HG03575 (cell line): Measurements from ENCODE around the gene MOCOS.
"Not testable (repeated sequence)": the region's sequence is repeated elsewhere in the genome, so short reads cannot be mapped to it uniquely, and the experiment has no call there.

Experiments
- ATAC-seq: cut with Tn5 transposase; IDR thresholded peaks from one replicate; pipeline ENCODE4 v1.9.1; 2021; ENCODE audit not compliant: unreplicated experiment, insufficient number of reproducible peaks, low FRiP score; ENCODE audit errors: extremely low read depth

The MOCOS gene

DNA sequence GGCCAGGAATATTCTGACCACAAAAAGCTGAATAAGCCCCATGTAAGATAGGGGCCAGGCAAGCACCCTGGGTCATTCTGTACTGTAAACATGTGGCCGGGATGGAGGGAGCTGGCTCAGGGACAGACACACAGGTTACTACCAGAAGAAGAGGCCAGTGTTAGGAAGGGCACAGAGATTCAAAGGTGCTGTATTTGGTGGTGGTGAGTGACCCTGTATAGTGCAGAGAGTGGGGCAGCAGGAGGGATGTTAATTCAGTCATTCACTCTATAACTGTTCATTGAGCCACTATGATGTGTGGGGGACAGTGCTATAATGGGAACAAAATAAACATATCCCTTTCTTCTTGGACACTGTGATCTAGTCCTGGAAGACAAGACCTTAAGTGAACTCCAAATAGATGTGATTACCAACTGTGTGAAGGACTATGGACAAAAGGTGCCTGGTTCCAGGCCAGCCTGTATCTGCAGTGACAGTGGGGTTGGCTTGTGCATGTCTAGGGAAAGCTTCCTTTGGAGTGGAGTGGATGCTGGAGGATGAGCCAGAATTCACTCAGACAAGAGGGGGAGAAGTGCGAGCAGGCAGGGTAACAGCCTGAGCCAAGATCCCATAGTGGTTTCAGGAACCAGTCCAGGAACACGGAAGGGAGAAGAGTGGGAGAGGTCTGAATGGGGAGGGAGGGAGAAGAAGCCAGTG lies 8.3 kb downstream of the MOCOS start:
- no peak for ATAC-seq

DNA sequence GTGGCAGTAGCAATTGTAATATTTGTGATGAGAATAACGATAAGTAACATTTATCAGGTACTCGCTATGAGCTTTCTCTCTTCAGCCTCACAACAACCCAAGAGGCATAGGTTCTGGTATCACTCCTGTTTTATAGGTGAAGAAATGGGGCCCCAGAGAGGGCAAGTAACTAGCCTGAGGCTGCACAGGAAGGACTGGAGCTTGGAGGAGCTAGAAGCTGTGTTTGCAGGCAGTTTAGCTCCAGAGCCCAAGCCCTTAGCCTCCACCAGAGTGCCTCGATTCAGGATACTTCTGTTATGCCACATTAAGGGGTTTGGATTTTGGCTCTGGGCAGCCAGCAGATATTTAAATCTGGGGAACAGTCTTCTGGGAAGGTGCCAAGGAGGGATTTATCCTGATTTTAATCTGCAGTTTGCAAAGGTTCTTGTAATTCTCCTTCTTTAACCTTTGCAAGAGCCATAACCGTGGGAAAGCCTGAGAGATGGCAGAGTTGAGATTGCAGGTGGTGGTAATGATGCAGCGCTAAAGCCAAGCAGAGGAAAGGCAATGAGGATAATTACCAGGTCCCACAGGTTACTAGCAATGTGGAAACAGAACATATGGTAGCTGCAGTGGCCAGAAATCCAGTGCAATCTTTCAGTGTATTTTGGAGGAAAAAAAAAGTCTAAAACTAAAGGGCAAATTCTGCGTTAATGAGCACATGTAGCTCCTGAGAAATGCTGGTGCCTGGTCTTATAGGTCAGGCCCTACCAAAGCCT lies 9.1 kb downstream of the MOCOS start:
- no peak for ATAC-seq

DNA sequence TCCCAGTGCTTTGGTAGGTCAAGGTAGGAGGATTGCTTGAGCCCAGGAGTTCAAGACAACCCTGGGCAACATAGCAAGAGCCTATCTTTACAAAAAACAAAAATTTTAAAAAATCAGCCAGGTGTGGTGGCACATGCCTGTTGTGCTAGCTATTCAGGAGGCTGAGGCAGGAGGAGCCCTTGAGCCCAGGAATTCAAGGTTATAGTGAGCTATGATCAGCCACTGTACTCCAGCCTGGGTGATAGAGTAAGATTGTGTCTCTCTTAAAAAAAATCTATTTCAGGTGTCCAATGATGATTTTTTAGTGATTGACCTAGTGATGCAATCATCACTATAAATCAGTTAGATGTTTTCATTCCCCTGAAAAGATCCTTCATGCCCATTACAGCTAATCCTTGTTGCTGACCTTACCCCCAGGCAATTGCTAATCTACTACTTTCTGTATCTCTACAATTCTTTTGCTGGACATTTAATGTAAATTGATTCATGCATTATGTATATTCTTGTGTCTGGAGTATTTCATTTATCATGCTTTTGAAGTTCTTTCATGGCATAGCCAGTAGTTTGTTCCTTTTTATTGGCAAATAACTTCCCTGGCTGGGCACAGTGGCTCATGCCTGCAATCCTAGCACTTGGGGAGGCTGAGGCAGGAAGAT lies 10.3 kb downstream of the MOCOS start:
- no peak for ATAC-seq

DNA sequence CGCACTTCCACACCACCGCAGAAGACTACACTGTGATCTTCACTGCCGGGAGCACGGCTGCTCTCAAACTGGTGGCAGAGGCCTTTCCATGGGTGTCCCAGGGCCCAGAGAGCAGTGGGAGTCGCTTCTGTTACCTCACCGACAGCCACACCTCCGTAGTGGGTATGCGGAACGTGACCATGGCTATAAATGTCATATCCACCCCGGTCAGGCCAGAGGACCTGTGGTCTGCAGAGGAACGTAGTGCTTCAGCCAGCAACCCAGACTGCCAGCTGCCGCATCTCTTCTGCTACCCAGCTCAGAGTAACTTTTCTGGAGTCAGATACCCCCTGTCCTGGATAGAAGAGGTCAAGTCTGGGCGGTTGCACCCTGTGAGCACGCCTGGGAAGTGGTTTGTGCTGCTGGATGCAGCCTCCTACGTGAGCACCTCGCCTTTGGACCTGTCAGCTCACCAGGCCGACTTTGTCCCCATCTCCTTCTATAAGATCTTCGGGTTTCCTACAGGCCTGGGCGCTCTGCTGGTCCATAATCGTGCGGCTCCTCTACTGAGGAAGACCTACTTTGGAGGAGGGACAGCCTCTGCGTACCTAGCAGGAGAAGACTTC lies 12.5 kb downstream of the MOCOS start:
- no peak for ATAC-seq

DNA sequence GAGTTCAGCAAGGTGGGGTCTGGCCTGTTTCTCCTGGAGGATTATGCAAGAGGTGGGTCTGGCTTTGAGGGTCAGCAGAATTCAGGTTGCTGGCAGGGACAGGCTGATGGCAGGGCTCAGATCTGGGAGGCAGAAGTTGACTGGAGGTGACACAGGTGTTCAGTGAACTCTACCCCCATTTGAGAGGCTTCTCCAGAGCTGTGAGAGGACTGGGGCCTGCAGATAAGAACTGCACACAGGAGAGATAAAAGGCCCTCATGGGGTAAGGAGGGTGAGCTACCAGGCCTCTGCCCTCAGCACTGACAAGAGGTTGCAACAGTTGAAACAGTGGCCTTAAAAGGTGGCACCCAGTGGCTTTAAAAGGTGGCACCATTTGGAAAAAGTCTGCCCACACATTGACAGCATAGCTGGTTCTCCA lies 13.1 kb downstream of the MOCOS start:
- no peak for ATAC-seq

DNA sequence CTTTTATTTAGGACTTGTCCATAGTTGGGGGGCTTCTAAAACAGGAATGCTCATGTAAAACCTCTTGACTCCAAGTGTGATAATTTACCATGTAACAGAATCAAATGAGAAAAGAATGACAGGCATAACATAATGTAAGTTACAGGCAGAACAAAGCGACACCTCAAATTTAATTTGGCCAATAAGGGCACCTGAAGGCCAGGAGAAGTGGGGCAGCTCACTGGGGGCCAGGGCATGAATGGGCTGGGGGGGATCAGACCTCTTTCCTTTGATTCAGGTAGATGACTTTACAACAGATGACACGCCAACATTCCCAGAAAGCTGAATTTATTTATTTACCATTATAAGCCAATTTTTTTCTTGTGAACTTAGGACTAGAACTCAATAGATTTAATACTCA lies 14.5 kb downstream of the MOCOS start:
- ATAC-seq: no peak

DNA sequence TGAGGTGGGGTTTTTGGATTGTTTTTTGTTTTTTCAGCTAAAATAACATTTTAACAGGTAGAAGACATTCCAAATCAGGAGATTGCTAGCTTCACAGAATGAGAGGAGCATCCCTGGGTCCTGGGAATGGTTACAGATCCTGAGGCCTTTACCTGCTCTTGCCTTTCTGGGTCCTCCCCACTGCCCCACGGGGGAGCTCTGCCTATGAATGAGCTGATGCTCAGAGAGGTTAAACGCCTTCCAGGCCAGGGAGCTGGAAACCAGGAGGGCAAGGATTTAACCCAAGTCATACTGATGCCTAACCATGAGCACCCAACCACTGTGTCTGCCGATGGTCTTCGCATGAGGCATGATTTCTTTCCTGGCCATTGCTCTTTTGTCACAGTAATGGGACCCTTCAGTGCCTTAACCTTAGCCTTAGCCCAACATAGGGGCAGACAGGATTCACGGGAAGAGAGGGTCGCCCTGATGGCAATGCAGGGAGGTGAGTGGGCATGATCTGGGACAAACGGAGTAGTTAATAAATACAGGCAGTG lies 16.1 kb downstream of the MOCOS start:
- ATAC-seq: no peak

DNA sequence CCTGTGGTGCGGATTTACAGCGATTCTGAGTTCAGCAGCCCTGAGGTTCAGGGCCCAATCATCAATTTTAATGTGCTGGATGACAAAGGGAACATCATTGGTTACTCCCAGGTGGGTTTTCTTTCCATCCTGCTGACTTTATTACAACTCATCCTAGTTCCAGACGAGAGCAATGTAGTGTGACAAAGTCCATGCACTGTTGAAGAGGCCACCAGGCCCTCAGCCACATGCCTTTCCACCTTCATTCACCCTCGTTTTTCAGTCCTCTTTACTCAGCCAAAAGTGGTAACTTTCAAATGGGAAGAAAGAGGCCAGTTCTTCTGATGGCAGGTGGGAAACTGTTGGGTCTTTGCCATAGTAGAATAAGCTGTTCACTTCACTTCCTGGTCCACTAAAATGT lies 17.9 kb downstream of the MOCOS start:
- ATAC-seq: no peak

DNA sequence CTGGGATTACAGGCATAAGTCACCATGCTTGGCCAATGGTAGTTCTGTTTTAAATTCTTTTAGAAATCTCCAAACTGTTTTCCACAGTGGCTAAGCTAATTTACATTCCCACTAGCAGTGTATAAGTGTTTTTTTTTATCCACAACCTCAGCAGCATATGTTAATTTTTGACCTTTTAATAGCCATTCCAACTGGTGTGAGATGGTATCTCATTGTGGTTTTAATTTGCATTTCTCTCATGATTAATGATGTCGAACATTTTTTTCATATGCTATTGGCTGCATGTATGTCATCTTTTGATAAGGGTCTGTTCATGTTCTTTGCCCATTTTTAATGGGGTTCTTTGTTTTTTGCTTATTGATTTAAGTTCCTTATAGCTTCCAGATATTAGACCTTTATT lies 20.0 kb downstream of the MOCOS start:
- ATAC-seq: no peak

DNA sequence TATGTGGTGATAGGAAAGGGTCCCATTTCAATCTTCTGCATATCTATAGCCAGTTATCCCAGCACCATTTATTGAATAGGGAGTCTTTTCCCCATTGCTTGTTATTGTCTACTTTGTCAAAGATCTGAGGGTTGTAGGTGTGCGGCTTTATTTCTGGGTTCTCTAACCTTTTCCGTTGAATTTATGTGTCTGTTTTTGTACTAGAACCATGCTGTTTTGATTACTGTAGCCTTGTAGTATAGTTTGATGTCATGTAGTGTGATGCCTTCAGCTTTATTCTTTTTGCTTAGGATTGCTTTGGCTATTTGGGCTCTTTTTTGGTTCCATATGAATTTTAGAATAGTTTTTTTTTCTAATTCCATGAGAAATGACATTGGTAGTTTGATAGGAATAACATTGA lies 20.7 kb downstream of the MOCOS start:
- ATAC-seq: not testable (repeated sequence)

DNA sequence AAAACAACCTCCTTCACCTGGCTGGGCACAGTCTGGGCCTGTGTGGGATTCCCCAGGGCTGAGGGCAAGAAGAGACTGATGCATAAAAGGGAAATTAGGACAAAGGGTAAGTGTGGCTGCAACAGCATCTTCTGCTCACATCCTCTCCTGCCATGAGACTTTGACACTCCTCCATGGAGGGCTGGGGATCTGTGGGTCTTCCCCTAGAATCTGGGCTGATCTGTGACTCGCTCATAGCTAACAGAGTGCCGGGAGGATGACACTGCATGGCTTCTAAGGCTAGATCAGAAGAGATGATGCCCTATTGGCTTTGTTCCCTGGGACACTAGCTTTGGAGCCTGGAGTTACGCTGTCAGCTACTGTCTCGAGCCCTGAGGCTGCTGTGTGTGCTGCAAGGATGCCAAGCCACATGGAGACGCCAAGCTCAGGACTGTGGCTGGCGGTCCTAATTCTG lies 24.3 kb downstream of the MOCOS start:
- no peak for ATAC-seq

DNA sequence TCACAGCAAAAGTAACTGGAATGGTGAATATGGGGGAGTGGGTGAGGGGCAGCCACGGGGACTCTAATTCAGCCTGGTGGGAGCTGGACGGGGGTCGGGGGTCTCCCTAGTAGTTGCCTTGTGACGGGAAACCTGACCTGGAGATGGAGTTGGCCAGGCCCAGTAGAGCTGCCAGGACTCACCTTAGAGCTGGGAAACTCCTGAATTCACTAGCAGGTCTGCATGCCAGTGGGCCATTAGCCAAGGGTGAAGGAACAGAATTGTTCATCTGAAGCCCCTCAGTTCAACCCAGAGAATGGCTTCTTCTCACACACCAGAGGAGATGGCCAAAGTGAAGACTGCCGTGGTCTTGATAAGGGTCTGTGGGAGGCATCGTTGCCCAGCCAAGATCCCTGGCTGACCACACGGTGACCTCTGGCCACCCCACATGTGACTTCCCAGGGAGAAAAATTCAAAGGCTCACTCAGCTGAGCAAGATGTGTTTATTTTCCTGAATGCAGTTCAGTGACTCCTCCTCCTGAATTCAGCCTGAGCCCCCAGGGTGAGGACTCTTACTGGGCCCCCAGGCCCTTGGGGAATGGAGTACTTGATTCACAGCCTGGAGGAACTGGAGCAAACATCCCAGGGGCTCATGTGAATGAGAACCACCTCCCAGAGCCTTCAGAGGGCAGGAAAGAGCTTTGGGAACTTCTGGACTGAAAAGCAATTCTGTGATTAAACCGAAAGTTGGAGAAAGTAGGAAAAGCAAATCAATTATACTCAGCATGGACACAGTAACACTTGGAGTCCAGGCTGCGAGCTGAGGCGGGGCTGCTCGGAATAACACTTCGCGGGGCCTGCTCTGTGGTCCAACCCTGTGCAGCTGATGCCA lies 25.2 kb downstream of the MOCOS start:
- ATAC-seq: no peak

DNA sequence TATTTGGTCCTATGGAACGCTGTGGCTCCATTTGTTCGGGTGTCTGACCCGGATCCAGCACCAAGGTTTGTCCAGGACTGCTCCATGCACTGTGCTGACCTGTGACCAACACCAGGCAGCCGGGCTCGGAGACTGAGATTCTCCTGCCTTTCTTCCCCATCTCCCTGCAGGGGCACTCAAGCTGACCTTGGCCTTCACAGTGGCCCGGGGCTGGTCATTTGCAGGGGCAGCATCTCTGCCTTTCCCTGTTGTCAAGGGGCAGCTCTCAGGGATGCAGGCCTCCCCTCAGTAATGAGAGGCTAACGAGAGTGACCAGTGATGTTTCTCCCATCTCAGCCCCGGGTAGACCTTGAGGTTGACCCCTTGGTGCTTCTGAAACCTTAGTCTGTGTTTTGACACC lies 27.5 kb downstream of the MOCOS start:
- ATAC-seq: no peak

DNA sequence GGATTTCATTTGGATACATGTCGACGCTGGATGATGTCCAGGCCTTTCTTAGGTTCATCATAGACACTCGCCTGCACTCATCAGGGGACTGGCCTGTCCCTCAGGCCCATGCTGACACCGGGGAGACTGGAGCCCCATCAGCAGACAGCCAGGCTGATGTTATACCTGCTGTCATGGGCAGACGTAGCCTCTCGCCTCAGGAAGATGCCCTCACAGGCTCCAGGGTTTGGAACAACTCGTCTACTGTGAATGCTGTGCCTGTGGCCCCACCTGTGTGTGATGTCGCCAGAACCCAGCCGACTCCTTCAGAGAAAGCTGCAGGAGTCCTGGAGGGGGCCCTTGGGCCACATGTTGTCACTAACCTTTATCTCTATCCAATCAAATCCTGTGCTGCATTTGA lies 28.3 kb downstream of the MOCOS start:
- ATAC-seq: no peak

DNA sequence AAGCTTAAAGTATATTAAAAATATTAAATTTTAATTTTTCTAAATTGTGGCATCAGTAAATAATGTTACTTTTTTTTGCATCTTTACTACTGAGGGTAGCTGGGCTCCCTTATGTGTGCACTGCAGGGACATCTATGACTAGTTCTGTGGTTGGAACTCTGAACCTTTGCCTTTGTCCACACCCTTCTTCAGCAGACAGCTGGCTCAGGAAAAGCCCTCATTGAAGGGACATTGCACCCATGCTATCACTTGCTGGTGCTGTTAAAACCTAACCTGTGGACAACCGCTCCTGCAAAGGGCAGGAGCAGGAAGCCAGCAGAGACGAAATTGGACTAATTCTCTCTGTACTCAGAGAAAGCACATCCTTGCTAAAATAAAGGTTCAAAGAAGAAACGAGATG lies 30.1 kb downstream of the MOCOS start:
- ATAC-seq: no peak

DNA sequence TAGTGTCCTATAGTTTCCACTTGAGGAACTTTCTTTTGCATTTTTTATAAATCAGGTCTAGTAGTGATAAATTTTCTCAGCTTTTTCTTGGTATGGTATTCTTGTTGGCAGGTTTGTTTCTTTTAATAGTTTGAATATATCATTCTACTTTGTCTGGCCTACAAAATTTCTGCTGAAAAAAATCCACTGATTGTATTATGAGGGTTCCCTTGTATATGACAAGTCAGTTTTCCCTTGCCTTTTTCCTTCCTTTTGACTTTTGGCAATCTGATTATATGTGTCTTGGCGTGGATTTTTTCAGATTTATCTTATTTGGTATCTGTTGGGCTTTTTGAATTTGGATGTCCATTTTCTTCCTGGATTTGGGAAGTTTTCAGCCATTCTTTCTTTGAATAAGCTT lies 41.9 kb downstream of the MOCOS start:
- ATAC-seq: no peak

DNA sequence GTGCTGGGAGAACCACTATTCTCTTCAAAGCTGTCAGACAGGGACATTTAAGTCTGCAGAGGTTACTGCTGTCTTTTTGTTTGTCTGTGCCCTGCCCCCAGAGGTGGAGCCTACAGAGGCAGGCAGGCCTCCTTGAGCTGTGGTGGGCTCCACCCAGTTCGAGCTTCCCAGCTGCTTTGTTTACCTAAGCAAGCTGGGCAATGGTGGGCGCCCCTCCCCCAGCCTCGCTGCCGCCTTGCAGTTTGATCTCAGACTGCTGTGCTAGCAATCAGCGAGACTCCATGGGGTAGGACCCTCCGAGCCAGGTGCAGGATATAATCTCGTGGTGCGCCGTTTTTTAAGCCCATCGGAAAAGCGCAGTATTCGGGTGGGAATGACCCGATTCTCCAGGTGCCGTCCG lies 53.2 kb downstream of the MOCOS start:
- not testable (repeated sequence) for ATAC-seq

DNA sequence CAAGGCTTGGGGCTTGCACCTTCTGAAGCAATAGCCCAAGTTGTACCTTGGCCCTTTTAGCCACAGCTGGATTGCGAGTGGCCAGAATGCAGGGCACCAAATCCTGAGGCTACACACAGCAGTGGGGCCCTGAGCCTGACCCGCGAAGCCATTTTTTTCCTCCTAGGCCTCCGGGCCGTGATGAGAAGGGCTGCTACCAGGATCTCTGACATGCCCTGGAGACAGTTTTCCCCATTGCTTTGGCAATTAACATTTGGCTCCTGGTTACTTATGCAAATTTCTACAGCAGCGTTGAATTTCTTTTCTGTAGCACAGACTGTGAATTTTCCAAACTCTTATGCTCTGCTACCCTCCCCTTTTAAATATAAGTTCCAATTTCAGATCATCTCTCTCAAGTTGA lies 54.5 kb downstream of the MOCOS start:
- ATAC-seq: no peak

DNA sequence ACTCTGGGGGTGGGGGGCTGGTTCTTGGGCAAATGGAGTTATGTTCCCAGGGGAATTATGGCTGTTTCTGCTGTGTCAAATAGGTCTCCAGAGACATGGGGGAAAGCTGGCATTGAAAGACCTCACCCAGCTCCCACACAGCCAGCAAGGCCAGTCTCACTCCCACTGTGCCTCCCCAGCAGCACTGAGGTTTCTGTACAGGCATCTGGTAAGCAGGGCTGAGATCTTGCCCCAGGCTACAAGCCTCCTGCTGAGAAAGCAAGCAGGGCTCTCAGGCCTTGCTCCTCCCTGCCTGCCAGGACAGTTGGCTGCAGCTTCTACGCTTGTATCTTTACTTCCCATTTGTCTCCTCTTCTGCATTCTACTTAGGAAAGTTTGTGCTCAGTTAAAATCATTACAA lies 59.7 kb downstream of the MOCOS start:
- ATAC-seq: no peak
